AG09309 (cell line): Measurements from ENCODE around the gene ADAMTS12.

Experiments
- DNase-seq: peaks from one replicate; pipeline ENCODE4 v3.0.0-alpha.2; 2010; ENCODE audit warnings: low read depth
- H3K4me3 ChIP-seq: 2 replicates; pipeline ENCODE4 v1.5.1; 2011; ENCODE audit warnings: mild to moderate bottlenecking, low read depth, low read length, moderate library complexity; ENCODE audit not compliant: control insufficient read depth
- TF ChIP-seq, protein P1 (sequence below): IDR thresholded peaks from 2 replicates; pipeline ENCODE4 v1.5.1; 2011; ENCODE audit warnings: mild to moderate bottlenecking, low read depth, low read length, inconsistent platforms; ENCODE audit not compliant: insufficient read depth, control insufficient read depth; ENCODE audit errors: missing control alignments

ADAMTS12 gene

DNA sequence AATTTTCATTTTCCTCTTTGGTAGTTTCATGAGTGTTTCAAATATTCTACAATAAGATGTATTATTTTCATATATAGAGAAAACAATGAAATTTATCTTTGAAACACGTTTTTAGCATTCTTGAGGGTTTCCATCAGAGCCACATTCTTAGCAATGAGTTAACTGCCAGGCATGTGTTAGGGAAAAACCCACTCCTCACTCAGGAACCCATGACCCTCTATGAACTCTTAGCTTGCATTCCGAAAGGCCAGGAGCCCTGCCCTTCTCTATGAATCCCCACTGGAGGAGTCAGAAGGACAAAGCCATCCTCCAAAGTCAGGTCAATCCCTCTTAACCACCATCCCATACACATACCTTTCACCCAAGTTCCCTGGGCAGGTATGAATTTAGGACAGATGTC is 57.5 kb downstream of the ADAMTS12 start:
- no peak for DNase-seq
- no peak overlapping the region for H3K4me3 ChIP-seq
- TF ChIP-seq, protein P1, sequence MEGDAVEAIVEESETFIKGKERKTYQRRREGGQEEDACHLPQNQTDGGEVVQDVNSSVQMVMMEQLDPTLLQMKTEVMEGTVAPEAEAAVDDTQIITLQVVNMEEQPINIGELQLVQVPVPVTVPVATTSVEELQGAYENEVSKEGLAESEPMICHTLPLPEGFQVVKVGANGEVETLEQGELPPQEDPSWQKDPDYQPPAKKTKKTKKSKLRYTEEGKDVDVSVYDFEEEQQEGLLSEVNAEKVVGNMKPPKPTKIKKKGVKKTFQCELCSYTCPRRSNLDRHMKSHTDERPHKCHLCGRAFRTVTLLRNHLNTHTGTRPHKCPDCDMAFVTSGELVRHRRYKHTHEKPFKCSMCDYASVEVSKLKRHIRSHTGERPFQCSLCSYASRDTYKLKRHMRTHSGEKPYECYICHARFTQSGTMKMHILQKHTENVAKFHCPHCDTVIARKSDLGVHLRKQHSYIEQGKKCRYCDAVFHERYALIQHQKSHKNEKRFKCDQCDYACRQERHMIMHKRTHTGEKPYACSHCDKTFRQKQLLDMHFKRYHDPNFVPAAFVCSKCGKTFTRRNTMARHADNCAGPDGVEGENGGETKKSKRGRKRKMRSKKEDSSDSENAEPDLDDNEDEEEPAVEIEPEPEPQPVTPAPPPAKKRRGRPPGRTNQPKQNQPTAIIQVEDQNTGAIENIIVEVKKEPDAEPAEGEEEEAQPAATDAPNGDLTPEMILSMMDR = no peak

DNA sequence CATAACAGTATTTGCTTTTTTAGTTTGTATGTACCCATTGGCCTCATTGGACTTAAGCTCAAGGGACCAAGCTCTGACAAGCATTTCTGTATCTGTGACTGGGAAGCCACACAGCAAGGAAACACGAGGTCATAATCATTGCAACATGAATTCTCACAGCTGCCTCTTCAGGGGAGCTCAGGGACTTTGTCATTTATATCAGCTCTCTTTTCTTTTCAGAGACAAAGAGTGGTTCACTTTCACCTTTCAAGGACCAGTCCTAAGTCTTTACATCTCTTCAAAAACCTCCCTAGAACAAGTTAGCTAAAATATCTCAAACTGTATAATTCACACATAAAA is 58.6 kb downstream of the ADAMTS12 start:
- H3K4me3 ChIP-seq = no peak overlapping the region
- TF ChIP-seq, protein P1 = no peak
- no peak for DNase-seq

DNA sequence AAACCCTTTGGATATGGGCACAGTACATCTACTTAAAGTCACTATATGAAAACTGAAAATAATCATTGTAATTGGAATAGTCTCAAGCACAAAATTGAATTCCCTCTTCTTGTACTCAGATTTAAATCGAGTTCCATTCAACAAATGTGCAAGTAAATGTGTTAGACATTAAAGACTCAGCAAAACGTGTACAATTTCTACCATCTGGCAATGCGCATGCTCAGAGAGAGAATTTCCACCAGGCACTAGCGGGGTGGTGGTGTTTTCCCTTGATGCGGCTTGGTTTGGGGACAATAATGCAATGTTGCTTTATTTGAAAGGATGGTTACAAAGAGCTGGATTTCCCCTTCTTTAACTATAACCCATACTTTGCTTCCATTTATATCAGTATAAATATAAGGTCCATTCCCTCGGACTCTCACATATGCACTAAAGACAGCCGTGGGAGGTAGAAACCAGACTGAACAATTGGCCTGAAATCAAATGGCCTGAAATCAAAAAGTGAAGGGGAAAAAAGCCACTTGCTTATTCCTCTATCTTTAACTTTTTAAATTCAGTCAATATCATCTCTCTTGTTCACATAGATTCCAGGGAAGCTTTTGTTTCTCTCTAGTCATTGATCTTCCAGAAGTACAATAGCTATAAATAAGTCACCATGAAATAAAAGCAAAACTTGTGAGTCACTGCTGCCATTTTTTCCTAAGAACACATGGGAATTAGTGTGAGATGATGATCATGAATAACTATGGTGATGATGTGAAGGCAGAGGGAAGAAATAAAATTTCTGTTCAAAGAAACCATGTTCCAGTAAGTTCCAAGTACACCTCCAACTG is 59.2 kb downstream of the ADAMTS12 start:
- no peak overlapping the region for H3K4me3 ChIP-seq
- no peak for DNase-seq
- TF ChIP-seq, protein P1 = no peak

DNA sequence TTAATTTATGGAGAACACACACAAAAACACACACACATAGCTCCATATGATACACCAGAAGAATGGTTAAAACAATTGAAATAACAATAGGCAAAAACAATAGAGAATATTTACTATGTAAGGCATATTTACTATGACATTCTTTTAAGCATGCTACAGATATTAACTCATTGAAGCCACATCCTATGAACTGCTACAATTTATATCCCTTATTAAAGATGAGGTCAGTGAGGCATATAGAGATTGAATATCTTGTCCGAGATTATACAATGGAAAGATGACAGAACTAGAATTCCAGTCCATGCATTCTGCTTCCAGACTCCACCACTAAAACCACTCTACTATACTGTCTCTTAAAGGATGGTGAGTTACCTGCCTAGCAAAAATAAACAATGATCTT is 60.7 kb downstream of the ADAMTS12 start:
- TF ChIP-seq, protein P1 = no peak
- no peak for DNase-seq

DNA sequence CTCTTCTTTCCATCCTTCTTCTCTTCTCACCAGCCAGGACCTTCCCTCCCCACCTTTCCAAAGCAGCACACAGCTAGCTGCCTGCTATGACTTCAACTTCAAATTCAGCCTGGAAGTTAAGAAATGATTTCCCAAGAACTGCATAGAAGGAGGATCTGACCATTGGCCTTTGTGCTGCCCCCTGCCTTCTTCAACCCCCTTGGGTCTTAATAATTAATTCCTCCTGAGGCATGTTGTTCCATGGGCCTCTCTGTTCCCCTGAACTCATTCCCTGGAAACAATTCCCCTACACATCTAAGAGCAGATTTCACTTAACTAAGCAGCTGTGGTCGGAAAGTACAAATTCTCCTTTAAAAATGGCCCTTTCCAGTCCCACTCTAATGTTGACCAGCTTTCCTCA is 62.4 kb downstream of the ADAMTS12 start:
- TF ChIP-seq, protein P1 = no peak
- no peak for DNase-seq
- H3K4me3 ChIP-seq = no peak overlapping the region

More for the DNA sequence above, 60.7 kb downstream of the ADAMTS12 start:
- H3K4me3 ChIP-seq = no peak overlapping the region

DNA sequence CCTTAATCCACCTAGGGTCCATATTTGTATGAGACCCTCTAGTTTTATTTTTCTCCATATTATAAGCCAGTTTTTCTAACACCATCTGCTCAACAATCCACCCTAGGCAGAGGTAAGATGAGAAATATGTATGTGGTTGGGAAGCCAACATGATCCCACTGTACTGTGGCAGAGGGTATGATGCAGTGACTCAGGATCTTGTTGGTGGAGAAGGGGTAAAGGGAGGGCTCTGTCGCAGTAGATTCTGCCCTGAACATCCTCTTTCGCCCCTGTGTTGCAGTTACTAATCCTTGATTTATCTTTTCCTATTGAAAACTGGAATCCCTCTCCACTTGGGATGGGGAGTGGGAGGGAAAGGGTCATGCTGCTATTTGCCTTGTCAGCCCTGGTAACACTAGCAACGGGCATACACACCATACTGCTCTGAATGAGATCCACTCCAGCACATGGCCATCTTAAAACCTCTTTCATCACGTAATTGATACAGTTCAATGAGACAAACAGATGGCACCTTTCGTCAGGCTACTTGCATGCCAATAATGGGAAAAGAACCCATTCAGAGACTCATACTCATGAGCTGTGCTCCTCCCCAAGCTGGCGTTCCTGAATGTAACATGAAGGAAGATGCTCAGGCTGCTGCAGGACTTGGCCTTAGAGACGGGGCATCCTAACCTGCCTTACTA is 63.0 kb downstream of the ADAMTS12 start:
- no peak for DNase-seq
- no peak overlapping the region for H3K4me3 ChIP-seq
- TF ChIP-seq, protein P1 = no peak
